Hematopoietic multipotent progenitor cell treated with erythropoietin and hydrocortisone succinate and interleukin-3 and kit ligand, for 17 days (in vitro differentiated cells): ENCODE results near the gene BRD4.

ENCODE experiments used
- DNase-seq: peaks from one replicate; pipeline ENCODE4 v3.0.0-alpha.2; 2015; ENCODE audit warnings: low spot score

BRD4 gene

GRCh38 chr19:15194938-15195337, 137.4 kb downstream of the BRD4 start:
- DNase-seq, result no peak

DNA sequence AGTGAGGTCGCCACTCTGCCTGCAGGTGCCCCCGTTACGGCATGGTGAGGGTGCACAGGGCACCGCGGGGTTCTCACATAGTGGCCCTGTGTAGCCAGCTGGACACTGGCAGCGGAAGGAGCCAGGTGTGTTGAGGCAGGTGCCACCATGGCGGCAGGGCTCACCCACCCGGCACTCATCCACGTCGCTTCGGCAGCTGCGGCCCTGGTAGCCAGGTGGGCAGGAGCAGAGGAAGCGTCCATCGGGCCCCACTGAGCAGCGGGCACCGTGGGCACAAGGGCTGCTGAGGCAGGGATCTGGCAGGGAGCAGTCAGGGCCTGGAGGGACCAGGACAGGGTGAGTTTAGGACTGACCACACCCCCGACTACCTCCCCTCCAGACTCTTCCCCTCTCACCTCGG, 140.4 kb downstream of the BRD4 start:
- DNase-seq, result no peak

DNA sequence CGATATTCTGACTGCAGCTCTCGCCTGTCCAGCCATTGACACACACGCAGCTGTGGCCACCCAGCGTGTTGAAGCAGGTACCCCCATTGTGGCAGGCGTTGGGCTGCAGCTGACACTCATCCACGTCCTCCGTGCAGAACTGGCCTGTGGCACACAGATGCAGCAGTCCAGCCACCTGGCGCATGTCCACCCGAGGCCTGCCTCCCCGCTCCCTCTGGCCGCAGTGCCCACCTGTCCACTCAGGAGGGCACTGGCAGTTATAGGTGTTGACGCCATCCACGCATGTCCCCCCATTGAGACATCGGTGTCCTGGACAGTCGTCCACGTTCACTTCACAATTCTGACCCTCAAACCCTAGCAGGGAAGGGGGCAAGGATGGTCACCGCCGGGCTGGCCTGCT, 140.8 kb downstream of the BRD4 start:
- DNase-seq, result no peak

DNA sequence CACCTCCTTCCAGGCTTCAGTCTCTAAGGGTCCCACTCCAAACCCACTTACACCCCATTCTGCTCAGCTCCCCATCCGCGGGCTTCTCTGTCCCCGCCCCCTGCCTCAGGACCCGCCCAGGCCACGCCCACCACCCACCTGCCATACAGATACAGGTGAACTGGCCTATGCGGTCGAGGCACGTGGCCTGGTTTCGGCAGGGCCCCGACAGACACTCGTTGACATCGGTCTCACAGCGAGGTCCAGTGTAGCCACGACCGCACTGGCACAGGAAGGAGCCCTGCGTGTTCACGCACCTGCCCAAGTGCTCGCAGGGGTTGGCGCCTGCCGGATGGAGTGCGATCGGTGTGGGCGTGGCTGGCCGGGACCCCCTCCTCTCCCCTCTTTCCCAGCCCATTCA, 143.5 kb downstream of the BRD4 start:
- DNase-seq, result no peak

GRCh38 chr19:15187026-15188007, 145.0 kb downstream of the BRD4 start:
- no peak for DNase-seq
